GM10266 (cell line): ENCODE measurements around the gene FAH.
"Not testable (repeated sequence)": the region's sequence is repeated elsewhere in the genome, so short reads cannot be mapped to it uniquely, and the experiment has no call there.

Experiments
- DNase-seq: peaks from one replicate; pipeline ENCODE4 v3.0.0; 2012; ENCODE audit errors: extremely low spot score
- TF ChIP-seq, protein P1 (sequence below): IDR thresholded peaks from 2 replicates; pipeline ENCODE4 v1.5.1; 2012; ENCODE audit warnings: mild to moderate bottlenecking, low read depth; ENCODE audit not compliant: control insufficient read depth, insufficient read depth; ENCODE audit errors: missing control alignments

FAH gene

GRCh38 chr15:80151148-80151547 lies 1.7 kb upstream of the FAH start:
- no peak for DNase-seq
- TF ChIP-seq, protein P1, sequence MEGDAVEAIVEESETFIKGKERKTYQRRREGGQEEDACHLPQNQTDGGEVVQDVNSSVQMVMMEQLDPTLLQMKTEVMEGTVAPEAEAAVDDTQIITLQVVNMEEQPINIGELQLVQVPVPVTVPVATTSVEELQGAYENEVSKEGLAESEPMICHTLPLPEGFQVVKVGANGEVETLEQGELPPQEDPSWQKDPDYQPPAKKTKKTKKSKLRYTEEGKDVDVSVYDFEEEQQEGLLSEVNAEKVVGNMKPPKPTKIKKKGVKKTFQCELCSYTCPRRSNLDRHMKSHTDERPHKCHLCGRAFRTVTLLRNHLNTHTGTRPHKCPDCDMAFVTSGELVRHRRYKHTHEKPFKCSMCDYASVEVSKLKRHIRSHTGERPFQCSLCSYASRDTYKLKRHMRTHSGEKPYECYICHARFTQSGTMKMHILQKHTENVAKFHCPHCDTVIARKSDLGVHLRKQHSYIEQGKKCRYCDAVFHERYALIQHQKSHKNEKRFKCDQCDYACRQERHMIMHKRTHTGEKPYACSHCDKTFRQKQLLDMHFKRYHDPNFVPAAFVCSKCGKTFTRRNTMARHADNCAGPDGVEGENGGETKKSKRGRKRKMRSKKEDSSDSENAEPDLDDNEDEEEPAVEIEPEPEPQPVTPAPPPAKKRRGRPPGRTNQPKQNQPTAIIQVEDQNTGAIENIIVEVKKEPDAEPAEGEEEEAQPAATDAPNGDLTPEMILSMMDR: no peak

GRCh38 chr15:80151576-80151975 lies 1.2 kb upstream of the FAH start:
- no peak for DNase-seq
- TF ChIP-seq, protein P1: no peak

- TF ChIP-seq, protein P1: no peak
- DNase-seq: peak; percentile 97
Measured at GRCh38 chr15:80152180-80152895, 461 bp upstream of the FAH start.

- TF ChIP-seq, protein P1: no peak
- DNase-seq: no peak
Measured at GRCh38 chr15:80153900-80154299, 1.1 kb downstream of the FAH start.

- TF ChIP-seq, protein P1: no peak
- no peak for DNase-seq
Measured at GRCh38 chr15:80154336-80154735, 1.5 kb downstream of the FAH start.

DNA sequence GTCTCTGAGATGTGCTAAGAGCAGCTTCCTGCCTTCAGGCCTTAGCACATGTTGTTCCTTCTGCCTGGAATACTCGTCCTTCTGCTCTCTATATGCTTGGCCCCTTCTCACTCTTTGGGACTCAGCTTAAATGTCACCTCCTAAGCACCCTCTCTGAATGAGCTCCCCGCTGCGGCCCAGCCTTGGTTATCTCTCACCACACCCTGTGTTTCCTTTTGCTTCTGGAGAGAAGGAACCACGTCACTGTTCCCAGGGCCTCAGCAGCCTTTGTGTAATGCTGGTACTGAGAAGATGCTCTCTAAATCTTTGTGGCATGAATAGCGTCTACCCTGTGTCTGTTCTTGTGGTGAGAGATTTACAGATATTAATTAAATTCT lies 2.2 kb downstream of the FAH start:
- no peak for DNase-seq
- TF ChIP-seq, protein P1: no peak

- not testable (repeated sequence) for DNase-seq
Measured at GRCh38 chr15:80155378-80156175, 2.8 kb downstream of the FAH start.
